Activated T-cell treated with anti-CD3 and anti-CD28 coated beads, Interleukin-2, amount 50 U/mL, for 24 hours (primary cell): ENCODE measurements around the gene FBH1.
A peak's percentile ranks its signal among the peaks of the same experiment; 100 is the strongest.

ENCODE experiments used
- DNase-seq: peaks from one replicate; pipeline ENCODE4 v3.0.0-alpha.2; 2020
- H3K27ac Mint-ChIP-seq: 2 replicates; pipeline ENCODE4 v1.8.0; 2020; ENCODE audit warnings: mild to moderate bottlenecking, mixed read lengths
- H3K27me3 Mint-ChIP-seq: 2 replicates; pipeline ENCODE4 v1.8.0; 2020; ENCODE audit warnings: mixed read lengths
- H3K36me3 Mint-ChIP-seq: 2 replicates; pipeline ENCODE4 v1.8.0; 2020; ENCODE audit warnings: low read depth, mixed read lengths
- H3K4me1 Mint-ChIP-seq: 2 replicates; pipeline ENCODE4 v1.8.0; 2020; ENCODE audit warnings: low read depth, mixed read lengths
- H3K4me3 Mint-ChIP-seq: 2 replicates; pipeline ENCODE4 v1.8.0; 2020; ENCODE audit warnings: mild to moderate bottlenecking, moderate library complexity, mixed read lengths
- H3K9me3 Mint-ChIP-seq: 2 replicates; pipeline ENCODE4 v1.8.0; 2020; ENCODE audit warnings: mixed read lengths

Gene FBH1

DNA sequence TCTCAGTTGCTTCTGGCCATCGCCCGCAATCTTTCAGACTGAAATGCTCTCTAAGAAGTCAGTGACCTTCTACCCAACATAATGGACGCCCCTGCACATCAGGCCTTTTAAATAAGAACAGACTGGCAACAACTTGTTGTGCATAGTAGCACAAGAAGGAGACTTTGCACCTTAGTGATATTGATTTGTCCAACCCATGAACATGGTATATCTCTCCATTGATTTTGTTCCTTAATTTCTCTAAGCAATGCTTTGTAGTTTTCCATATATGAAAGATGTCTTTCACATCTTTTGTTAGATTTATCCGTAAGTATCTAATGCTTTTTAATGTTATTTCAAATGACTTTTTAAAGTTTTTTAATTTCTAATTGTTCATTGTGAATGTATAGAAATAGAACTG is 83.0 kb downstream of the FBH1 start:
- peaks cover 60% of the 10 kb centered on the region for H3K4me1 Mint-ChIP-seq
- no peak overlapping the region for H3K4me3 Mint-ChIP-seq
- no peak for DNase-seq
- H3K9me3 Mint-ChIP-seq, result no peaks in the 10 kb centered on the region
- H3K27ac Mint-ChIP-seq, result no peak overlapping the region
- no peaks in the 10 kb centered on the region for H3K27me3 Mint-ChIP-seq
- H3K36me3 Mint-ChIP-seq, result peaks cover 48% of the 10 kb centered on the region

DNA sequence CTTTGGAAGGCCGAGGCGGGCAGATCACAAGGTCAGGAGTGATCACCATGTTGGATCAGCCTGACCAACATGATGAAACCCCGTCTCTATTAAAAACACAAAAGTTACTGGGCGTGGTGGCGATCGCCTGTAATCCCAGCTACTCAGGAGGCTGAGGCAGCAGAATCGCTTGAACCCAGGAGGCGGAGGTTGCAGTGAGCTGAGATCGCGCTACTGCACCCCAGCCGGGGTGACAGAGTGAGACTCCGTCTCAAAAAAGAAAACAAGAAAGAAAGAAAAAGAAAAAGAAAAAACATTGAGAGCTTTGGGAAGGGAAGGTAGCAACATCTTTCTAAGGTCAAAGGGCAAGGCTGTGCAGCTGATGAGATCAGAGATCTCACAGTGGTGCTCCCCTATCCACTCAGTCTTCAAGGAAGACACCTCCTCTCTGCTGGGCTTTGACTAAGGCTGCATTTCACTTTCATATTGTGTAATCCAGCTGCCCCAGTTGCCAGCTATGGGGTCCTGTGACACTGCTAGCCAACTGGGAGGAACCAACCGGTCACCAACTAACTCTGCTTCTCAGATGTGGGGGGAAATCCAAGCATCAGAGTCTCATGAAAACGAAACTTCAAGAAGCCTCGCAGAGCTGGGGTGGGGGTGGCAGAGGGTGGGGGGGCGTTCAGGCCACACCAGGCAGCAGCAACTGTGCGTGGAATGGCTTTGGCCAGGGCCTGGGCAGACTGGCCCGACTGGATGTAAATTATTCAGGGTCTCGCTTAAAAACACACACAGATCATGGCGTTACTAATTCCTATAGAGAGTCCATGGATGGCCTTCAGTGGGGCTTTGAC is 85.8 kb downstream of the FBH1 start:
- Mint-ChIP-seq H3K4me3 (peak overlapping the region; percentile 97), H3K36me3 (peaks cover 32% of the 10 kb centered on the region), H3K9me3 (no peaks in the 10 kb centered on the region), H3K27ac (peak overlapping the region; percentile 98), H3K4me1 (peaks cover 49% of the 10 kb centered on the region), H3K27me3 (no peaks in the 10 kb centered on the region)
- DNase-seq, result peak; percentile 69

DNA sequence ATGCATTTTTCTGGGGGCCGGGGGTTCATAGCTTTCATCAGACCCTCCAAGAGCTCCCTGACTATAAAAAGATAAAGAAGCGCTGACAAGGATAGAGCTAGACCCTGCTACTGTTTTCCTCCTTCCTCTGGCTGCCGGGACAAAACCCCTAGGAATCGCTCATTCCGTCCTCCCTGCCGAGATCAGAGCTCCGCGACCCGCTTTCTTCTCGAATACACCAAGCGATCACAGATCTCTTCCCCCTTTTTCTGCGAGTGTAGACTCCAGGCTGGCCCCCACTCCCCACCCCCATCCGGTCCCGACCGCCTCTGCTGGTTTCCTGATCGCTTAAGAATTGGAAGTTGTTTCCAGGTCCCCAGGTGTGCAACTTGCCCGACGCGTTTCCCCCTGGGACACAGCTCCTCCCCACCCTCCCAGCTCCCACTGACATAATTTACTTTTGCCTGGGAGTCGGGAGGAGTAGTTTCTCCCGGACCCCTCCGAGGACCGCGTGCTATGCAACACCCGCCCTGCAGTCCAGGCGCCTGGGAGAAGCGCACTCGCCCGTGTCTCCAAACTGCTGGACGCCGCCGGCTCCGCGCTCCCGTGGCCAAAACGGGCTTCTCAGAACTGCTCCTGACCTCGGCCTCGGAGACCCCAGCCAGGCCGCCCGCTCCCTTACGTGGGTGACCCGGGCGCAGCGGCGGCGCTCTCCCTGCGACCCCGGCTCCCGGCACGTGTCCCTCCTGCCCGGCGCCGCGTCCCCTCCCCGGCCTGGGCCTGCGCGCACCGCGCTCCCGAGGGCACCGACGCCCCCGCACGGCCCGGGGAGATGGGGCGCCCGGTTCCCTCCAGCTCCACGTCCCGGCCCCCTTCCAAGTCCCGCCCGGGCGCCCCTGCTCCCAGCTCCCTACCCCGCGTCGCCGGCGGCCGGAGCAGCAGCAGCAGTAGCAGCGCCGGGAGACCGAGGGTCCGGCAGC is 86.7 kb downstream of the FBH1 start:
- peak overlapping the region; percentile 97 for H3K4me3 Mint-ChIP-seq
- no peaks in the 10 kb centered on the region for H3K9me3 Mint-ChIP-seq
- H3K36me3 Mint-ChIP-seq, result peaks cover 32% of the 10 kb centered on the region
- peak overlapping the region; percentile 98 for H3K27ac Mint-ChIP-seq
- H3K4me1 Mint-ChIP-seq, result peaks cover 40% of the 10 kb centered on the region
- H3K27me3 Mint-ChIP-seq, result no peaks in the 10 kb centered on the region
- peak; percentile 77 for DNase-seq

DNA sequence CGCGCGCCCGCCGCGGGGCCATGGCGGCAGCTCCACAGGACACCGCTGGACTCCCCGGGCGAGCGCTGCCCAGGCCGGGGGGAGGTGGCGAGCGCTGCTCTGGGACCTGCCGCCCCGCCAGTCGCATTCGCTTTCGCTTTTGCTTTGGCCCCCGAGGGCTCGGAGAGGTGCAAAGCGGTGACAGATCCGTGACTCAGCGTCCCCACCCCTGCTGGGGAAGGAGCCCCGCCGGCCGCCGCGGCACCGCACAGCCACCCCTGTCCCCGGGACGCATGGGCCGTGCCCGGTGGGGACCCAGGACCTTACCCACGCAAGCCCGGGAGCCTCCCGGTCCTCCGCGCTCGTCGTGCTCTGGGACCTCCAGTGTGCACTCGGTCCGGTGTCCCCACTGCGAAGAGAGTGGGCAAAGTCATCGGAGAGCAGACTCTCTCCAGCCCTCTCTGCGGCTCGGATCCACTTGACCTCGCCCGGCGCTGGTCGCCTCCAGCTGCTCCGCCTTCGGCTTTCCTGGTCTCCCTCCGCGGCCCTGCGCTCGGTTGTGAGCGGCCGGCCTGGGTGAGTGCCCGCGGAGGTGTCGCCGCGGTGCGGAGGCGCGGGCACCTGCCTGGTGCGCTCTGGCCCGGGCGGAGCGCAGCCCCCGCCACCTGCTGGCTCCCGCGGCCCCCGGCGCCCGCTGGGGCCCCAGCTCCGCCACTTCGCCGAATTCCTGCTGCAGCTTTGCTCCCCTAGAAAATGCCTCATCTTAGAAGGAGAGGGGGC is 87.6 kb downstream of the FBH1 start, which contains the start of gene IL15RA:
Gene IL15RA, minus strand, starts transcription at position 73 of the 759 bp plus-strand sequence. Its CDS starts 51 bp downstream, at position 22.
- H3K36me3 Mint-ChIP-seq, result peaks cover 30% of the 10 kb centered on the region
- peak within 1 kb of the TSS; percentile 98 for H3K27ac Mint-ChIP-seq
- H3K9me3 Mint-ChIP-seq, result no peaks in the 10 kb centered on the region
- peaks cover 35% of the 10 kb centered on the region for H3K4me1 Mint-ChIP-seq
- H3K4me3 Mint-ChIP-seq, result peak within 1 kb of the TSS; percentile 97
- DNase-seq, result peak; percentile 93
- no peaks in the 10 kb centered on the region for H3K27me3 Mint-ChIP-seq

DNA sequence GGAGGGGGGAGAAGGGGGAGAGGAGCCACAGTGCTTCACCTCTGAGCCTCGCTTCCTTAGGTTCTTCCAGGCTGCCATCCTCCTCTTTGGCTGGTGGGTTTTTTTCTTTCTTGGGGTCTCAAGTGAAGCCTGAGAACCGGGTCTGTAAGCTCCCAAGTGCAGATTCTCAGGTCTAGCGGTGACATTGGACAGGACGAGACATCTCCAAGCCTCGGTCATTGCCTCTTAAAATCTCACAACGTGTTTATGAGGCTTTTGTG is 88.1 kb downstream of the FBH1 start:
- no peak for DNase-seq
- no peaks in the 10 kb centered on the region for H3K27me3 Mint-ChIP-seq
- H3K36me3 Mint-ChIP-seq, result peaks cover 27% of the 10 kb centered on the region
- peak overlapping the region; percentile 97 for H3K4me3 Mint-ChIP-seq
- H3K9me3 Mint-ChIP-seq, result no peaks in the 10 kb centered on the region
- H3K4me1 Mint-ChIP-seq, result peaks cover 30% of the 10 kb centered on the region
- peak overlapping the region; percentile 89 for H3K27ac Mint-ChIP-seq

DNA sequence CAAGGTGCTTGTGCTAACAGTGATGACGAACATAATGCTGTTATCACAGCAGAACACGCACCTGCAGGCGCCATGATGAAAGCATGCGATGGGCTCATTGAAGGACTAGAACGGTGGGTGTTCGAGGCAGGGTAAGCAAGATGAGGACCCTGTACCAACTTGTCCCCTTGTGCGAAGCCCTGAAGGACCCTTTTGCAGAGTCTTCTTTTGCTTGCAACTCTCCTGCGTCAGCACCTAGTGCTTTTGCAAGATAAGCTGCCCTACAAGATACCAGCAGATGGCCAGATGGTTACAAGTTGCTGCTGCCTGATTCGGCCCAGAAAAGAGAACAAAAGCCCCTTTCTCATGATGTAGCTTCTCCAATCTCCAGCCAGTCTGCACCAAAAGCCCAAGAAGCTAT is 91.5 kb downstream of the FBH1 start:
- Mint-ChIP-seq H3K4me1 (peaks cover 3% of the 10 kb centered on the region), H3K4me3 (no peak overlapping the region), H3K9me3 (no peaks in the 10 kb centered on the region), H3K27ac (no peak overlapping the region), H3K36me3 (peaks cover 6% of the 10 kb centered on the region), H3K27me3 (no peaks in the 10 kb centered on the region)
- DNase-seq, result no peak

DNA sequence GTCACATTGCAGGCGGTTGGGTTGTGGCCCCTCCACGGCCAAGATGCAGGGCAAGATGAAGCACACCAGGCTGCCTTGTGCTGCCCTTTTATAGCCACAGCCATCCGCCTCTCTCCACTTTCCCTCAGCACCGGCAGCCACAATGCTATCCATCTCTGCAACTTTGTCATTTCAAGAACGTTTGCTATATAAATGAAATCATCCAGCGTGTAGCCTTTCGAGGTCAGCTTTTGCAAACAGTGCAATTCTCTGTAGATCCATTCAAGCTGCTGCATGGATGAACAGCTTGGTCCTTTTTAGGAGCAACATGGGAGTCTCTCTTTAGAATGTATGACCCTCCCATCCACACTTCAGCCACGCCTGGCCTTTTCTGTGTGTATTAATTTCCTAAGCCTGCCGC is 93.7 kb downstream of the FBH1 start:
- H3K4me1 Mint-ChIP-seq, result peaks cover 8% of the 10 kb centered on the region
- H3K9me3 Mint-ChIP-seq, result no peaks in the 10 kb centered on the region
- H3K27ac Mint-ChIP-seq, result no peak overlapping the region
- DNase-seq, result no peak
- H3K27me3 Mint-ChIP-seq, result no peaks in the 10 kb centered on the region
- H3K36me3 Mint-ChIP-seq, result no peaks in the 10 kb centered on the region
- no peak overlapping the region for H3K4me3 Mint-ChIP-seq

DNA sequence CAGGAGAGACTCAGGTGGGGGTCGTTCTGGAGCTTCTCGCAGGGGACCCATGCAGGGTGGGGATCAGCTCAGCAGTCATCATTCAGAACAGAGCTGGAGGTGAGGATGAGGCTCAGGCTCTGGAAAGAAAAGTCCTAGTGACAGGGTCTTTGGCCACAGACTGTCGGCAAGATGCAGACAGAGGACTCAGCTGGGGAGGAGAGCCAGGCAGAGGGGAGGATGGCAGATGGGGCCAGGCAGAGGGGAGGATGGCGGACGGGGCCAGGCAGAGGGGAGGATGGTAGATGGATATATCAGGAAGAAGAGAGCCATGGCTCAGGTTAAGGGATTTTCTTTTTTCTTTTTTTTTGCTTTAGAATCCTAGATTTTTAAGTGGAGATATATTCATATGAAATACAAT is 95.0 kb downstream of the FBH1 start:
- Mint-ChIP-seq H3K36me3 (no peaks in the 10 kb centered on the region), H3K27ac (no peak overlapping the region), H3K27me3 (no peaks in the 10 kb centered on the region), H3K4me1 (peaks cover 8% of the 10 kb centered on the region), H3K4me3 (no peak overlapping the region), H3K9me3 (no peaks in the 10 kb centered on the region)
- DNase-seq, result no peak
